Stimulated activated CD4-positive, alpha-beta T cell treated with anti-CD3 and anti-CD28 coated beads, Interleukin-1b, Interleukin-23, amount 100 ng/mL, for 1 hour (primary cell): Measurements from ENCODE around the gene DIP2C.
"Not testable (repeated sequence)": the region's sequence is repeated elsewhere in the genome, so short reads cannot be mapped to it uniquely, and the experiment has no call there.

Experiments used
- DNase-seq, 2 donors: peaks; one replicate each; pipeline ENCODE4 v3.0.0-alpha.2; 2020; ENCODE audit warnings: low read depth in 2 of 2

DIP2C gene

DNA sequence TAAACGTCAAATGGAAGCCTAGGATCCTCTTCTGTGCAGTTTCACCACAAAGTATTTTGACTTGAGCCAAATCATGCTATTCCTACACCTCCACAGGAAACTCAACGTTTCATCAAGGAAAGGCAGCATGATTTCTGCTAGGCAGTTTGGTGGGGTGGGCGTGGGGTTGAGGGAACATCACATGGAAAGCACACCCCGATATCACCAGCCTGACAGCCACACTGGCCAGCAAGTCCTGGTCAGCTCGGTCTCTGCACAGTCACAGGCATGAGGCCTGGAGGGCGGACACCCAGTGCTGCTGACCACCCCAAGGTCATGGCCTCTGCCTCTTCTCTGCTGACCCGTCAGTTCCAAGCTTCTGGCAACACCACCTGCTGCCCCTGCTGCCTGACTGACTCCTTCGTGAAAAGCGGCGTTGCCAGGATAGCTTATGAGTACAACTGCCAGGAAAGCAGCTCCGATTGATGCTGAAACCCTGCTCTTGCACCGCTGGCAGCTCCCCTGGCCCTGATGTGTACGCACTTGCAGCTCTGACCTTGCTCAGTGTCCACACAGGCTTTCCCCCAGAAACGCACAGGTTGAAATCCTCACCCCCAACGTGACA lies 171.5 kb downstream of the DIP2C start:
- DNase-seq: no peak

- DNase-seq: no peak
Measured at GRCh38 chr10:517241-517830, 172.1 kb downstream of the DIP2C start.

DNA sequence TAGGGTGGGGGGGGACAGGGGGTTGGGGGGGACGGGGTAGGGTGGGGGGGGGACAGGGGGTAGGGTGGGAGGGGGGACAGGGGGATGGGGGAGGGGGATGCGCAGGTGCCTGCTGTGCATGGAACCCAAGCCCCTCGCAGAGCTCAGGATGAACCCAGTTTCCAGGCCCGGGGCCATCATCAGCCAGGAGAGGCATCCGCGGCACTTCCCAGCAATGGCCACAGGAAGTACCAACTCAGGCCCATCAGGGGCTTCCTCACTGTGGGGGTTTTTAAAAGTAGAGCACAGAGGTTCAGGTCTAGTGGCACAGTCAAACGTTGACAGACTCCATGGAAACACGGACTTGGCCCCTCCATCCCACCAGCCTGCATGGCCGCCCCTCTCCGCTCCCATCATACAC lies 172.7 kb downstream of the DIP2C start:
- DNase-seq: no peak

- no peak for DNase-seq
Measured at GRCh38 chr10:515674-516073, 173.8 kb downstream of the DIP2C start.

DNA sequence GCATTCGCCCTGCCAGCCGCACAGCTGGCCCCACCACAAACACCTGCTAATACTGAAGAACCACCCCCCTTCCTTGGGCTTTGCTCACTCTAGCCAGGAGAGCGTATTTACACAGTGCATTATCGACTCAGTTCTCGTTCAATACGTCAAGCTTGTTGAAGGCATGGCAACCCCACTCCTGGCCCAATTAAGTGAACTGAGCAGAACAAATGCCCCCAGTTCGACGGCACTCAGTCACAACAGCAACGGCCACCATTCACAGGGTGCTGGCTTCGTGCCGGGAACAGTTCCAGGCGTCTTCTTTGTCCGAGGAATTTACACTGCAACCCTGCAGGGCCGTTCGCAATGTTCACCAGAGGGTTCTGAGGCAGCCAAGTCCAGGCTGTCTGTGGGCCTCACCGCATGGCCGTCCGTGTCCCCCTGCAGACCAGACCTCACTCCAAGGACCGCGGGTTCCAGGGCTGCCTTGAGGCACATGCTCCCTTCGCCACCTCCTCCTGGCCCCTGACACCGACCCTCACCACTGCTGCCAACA lies 175.3 kb downstream of the DIP2C start:
- DNase-seq: no peak

DNA sequence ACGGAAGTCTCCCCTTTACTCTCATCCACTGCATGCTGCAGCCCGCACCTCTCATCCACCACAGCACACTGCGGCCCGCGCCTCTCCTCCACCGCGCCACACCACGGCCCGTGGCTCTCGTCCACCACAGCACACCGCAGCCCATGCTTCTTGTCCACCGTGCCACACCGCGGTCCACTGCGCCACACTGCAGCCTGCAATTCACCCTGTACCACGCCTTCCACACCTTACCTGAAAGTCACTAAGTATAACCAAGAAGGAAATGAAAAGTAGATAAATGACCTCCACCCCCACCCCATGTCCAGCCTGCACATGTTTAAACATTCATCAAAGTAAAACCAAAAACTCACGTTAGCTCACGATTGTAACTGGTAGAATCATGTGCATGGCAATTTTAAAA lies 176.1 kb downstream of the DIP2C start:
- no peak for DNase-seq

DNA sequence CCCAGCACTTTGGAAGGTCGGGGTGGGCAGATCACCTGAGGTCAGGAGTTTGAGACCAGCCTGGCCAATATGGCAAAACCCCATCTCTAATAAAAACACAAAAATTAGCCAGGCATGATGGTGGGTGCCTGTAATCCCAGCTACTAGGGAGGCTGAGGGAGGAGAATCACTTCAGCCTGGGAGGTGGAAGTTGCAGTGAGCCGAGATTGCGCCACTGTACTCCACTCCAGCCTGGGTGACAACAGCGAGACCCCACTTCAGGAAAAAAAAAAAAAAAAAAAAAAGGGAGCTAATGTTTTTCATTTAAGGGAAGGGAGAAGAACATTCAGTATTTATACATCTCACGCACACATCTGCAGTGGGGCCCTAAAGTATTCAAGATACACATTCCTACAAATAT lies 176.8 kb downstream of the DIP2C start:
- DNase-seq: not testable (repeated sequence)

GRCh38 chr10:511849-512191 lies 177.6 kb downstream of the DIP2C start:
- DNase-seq: no peak

DNA sequence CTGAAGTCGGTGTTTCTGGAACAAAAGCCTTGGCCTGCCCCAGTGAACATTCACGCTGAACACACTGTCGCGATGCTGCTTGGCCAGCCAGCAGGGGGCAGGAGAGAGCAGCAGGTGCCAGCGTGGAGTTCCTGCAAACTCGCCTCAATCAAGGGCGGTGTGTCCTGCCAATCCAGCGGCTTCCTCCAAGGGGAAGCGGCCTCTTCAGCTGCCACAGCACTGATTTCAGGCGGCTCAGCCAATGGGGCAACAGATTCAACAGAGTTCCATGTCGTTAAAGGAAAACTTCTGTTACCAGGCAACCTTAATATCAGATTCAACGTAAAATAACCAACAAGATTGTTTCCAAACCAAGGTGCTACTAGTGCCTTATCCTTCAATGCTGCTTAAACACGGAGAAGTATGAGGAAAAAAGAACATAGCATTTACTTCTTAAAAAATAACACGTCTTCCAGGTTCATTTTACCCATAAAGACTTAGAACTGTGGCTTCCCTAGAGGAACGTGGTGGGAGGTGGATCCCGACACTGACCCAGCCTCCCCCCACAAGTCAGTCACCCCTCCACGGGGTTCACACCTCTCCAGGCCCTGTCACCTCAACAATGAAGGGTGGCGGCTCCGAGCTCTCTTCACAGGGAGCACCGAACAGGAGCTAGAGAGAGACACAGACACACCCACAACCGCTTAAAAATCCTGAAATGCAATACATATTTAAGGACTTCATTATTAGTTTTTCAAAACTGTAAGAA lies 178.2 kb downstream of the DIP2C start:
- peak; percentile 36 to 80 for DNase-seq

DNA sequence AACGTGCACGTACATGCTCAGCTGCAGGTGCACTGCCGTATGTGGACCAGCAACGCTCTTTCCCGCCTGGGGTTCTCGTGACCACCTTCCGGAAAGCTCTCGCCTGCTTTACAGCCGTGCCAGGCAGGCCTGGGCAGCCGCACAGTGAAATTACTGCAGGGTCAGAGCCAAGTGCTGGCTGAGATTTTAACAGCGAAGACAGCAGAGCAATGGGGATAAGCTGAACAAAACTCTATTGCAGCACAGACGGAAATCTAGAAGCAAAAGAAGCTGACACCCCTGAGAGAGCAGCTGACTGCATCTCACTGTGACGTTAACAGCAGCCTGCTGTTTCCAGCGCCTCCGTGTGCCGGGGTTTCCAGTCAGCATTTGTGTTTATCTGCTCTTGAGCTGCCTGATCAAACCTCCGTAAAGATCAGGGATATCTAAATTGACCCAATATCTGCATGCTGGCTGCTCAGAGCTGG lies 179.0 kb downstream of the DIP2C start:
- no peak for DNase-seq

- no peak for DNase-seq
Measured at GRCh38 chr10:509361-510102, 179.9 kb downstream of the DIP2C start.

- DNase-seq: no peak
Measured at GRCh38 chr10:508726-509125, 180.7 kb downstream of the DIP2C start.

DNA sequence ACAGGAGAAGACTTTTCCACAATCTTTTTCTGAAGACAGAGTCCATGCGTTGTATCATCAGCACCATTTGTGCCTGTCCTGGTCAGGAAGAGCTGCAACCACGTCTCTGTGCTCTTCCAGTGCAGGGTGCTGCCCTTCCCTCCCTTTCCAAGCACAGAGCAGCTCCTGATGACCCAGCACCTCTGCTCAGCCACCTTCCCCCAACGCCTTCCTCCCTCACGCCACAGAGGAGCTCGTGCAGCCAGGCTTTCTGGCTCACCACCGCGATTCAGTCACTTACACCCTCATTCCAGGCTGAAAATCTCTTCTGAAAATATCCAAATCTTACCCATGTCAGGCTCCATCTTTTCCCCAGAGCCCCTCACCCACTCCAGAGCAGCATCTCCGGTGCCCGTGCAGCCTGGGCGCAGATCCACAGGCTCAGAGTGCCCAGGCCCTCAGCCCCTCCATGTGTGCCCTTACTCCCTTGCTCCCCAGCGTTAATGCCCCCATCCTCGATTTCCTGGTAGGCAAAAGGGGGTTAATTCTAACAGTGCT lies 181.5 kb downstream of the DIP2C start:
- DNase-seq: no peak

DNA sequence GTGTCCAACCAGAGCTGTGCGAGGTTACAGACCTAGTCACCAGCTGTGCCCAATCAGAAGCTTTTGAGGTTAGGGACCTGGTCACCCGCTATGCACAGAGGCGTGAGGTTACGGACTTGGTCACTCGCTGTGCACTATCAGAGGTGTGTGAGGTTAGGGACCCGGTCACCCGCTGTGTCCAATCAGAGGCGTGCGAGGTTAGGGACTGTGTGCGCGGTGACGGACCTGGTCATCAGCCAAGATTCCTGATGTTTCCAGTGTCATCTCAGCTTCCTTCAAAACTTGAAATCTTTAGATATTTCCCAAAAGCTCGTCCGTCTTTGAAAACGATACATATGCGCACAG lies 182.1 kb downstream of the DIP2C start:
- no peak for DNase-seq

DNA sequence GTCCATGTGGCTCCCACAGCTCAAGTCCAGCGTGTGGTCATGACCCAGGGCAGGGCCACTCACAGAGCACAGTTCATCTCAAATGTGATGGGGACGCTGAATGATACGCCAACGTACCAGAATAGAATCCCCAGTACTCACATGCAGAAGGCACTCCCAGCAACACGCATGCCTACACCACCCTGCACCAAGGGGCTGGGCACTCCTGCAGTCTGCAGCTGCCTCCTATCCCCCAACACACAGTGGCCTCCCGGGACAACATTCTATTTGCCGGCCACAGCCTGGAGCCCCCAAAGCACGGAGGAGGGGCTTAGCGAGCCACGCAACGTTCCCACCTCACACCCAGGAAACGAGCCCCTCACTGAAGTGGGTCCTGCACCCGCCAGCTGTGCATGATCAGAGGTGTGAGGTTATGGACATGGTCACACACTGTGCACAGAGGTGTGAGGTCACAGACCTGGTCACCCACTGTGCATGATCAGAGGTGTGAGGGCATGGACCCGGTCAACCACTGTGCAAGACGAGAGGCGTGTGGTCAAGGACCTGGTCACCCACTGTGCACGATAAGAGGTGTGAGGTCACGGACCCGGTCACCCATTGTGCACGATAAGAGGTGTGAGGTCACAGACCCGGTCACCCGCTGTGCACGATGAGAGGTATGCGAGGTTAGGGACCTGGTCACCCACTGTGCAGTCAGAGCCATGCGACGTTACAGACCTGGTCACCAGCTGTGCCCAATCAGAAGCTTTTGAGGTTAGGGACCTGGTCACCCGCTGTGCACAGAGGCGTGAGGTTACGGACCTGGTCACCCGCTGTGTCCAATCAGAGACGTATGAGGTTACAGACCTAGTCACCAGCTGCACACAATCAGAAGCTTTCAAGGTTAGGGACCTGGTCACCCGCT lies 182.8 kb downstream of the DIP2C start:
- DNase-seq: no peak

GRCh38 chr10:505419-505818 lies 184.0 kb downstream of the DIP2C start:
- no peak for DNase-seq

DNA sequence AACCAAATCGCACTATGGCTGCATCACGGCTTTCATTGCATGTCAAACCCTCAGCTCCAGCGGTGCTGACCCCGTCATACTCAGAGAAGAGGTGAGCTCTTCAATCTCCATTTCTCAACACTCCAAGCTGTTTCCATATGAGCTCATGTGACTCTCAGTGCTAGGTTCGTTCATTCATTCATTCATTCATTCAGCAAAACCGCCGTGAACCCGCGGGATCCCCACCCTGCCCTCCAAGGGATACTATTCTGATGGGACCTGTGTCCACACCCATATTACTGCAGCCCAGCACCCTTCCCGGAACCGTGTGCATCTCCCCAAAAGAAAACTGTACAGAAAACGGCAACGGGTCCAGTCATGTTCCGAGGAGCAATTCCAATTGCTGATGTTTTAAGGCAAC lies 184.7 kb downstream of the DIP2C start:
- no peak for DNase-seq

DNA sequence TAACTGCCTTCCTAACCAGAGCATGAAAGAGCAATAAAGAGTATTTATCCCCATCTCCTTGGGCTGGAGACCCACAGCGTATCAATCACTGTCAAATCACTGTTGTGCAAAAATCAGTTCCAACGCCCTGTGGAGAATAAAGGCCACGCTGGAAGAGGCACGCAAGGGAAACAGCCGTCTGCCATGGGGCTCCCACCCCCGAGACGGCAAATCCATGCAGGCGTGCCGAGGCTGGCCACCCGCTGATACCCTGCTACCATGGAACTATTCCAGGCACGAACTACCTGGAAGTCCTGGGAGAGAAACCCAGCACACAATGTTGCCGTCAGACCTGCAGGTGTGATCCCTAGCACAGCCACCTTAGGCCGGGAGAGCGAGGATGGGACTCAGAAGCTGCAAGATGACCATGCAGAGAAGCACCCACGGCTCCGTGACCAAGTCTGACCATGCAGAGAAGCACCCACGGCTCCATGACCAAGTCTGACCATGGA lies 185.3 kb downstream of the DIP2C start:
- DNase-seq: no peak

DNA sequence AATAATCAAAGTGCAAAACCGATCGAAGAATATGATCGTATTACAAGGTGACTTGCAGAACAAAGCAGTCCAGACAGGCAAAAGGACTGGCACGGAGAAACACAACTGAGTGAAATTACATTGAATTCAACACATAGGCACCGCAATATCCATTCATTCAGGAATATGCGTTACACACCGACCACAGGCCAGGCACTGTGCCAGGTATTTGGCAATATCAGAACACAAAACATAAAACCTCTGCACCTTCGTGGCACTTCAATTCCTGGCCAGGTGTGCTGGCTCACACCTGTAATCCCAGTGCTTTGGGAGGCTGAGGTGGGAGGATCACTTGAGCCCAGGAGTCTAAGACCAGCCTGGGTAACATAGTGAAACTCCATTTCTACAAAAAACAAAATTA lies 187.9 kb downstream of the DIP2C start:
- no peak for DNase-seq

GRCh38 chr10:500876-501275 lies 188.6 kb downstream of the DIP2C start:
- no peak for DNase-seq

DNA sequence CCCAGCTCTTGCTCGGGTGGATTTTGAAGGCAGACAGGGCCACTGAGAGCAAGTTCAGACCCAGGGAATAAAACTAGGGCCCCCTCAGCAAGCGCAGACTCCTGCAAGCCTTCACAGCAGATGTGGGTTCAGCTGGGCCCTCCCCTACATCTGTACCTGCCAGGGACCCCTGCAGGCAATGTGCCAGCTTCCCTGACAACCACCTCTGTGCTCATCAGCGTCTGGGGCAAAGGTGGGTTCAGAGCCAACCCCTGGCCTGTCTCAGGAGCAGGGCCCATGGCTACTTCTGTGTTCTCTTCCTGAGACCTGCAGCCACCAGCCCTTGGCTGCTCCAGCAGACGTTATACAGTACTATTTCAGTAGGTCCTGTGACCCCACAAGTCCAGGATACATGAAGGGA lies 189.5 kb downstream of the DIP2C start:
- DNase-seq: no peak
